Sigmoid colon (tissue), 4 donors: ENCODE measurements around the gene IGFL2.

Source experiments
- POLR2A ChIP-seq, 2 donors: fragments of 450-650 bp; IDR thresholded peaks; one replicate each; pipeline ENCODE4 v1.6.1; 2016; ENCODE audit warnings: antibody characterized with exemption in 2 of 2, mild to moderate bottlenecking in 2 of 2, moderate library complexity in 2 of 2
- POLR2AphosphoS5 ChIP-seq, 4 donors: sonication (generic); formaldehyde crosslinking; IDR thresholded peaks; one replicate each; pipeline ENCODE4 v1.6.1; 2017; ENCODE audit warnings: antibody characterized with exemption in 4 of 4
- TF ChIP-seq, protein P1 (sequence below), 4 experiments: fragments of 450-650 bp in 3 of 4; fragments of 200-600 bp in 1 of 4; IDR thresholded peaks; one replicate each; pipeline ENCODE4 v1.5.1; 2016 to 2019; ENCODE audit warnings: antibody characterized with exemption in 4 of 4, mild to moderate bottlenecking in 3 of 4, moderate library complexity in 2 of 4

DNA sequence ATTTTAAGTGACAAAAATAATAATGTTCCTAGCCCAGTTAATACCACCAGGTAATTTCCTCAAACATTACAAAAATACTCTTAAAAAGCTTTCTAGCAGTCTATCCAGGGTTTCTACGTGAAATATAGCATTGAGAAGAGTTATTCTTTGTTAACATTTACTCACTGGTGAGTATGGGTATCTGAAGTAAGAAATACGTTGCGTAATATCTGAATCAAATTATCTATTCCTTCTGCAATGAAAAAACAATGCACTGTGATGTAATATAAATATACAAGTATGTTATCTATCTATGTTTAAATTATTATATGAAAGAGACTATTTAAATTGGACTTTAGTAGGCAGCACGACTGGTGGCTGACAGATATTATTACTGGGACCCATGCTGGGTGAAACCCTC lies 5.7 kb upstream of the IGFL2 start:
- no peak for TF ChIP-seq POLR2A (IDR thresholded peaks at IDR 0.05)
- TF ChIP-seq, protein P1, sequence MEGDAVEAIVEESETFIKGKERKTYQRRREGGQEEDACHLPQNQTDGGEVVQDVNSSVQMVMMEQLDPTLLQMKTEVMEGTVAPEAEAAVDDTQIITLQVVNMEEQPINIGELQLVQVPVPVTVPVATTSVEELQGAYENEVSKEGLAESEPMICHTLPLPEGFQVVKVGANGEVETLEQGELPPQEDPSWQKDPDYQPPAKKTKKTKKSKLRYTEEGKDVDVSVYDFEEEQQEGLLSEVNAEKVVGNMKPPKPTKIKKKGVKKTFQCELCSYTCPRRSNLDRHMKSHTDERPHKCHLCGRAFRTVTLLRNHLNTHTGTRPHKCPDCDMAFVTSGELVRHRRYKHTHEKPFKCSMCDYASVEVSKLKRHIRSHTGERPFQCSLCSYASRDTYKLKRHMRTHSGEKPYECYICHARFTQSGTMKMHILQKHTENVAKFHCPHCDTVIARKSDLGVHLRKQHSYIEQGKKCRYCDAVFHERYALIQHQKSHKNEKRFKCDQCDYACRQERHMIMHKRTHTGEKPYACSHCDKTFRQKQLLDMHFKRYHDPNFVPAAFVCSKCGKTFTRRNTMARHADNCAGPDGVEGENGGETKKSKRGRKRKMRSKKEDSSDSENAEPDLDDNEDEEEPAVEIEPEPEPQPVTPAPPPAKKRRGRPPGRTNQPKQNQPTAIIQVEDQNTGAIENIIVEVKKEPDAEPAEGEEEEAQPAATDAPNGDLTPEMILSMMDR (IDR thresholded peaks at IDR 0.05), result no peak
- no peak for TF ChIP-seq POLR2AphosphoS5 (IDR thresholded peaks at IDR 0.05)
